Muscle layer of colon (tissue), 2 donors: ENCODE results near the gene PRKAB2.
"Not testable (repeated sequence)": the region's sequence is repeated elsewhere in the genome, so short reads cannot be mapped to it uniquely, and the experiment has no call there.

Experiments
- H3K27ac ChIP-seq: one replicate; pipeline ENCODE4 v1.7.0; 2013; ENCODE audit warnings: low read depth, mild to moderate bottlenecking, low read length, moderate library complexity
- H3K27me3 ChIP-seq, 2 donors: one replicate each; pipeline ENCODE4 v1.7.0; 2013; ENCODE audit warnings: low read length in 2 of 2, mild to moderate bottlenecking in 2 of 2; ENCODE audit not compliant: insufficient read depth in 2 of 2, control insufficient read depth in 1 of 2
- H3K36me3 ChIP-seq: one replicate; pipeline ENCODE4 v1.7.0; 2013; ENCODE audit warnings: mild to moderate bottlenecking, low read length; ENCODE audit not compliant: insufficient read depth
- H3K4me1 ChIP-seq: one replicate; pipeline ENCODE4 v1.7.0; 2013; ENCODE audit warnings: mild to moderate bottlenecking, low read length; ENCODE audit not compliant: insufficient read depth
- H3K4me3 ChIP-seq, 2 donors: one replicate each; pipeline ENCODE4 v1.7.0; 2013; ENCODE audit warnings: low read length in 2 of 2, low read depth in 1 of 2, mild to moderate bottlenecking in 1 of 2, moderate library complexity in 1 of 2
- H3K9ac ChIP-seq: one replicate; pipeline ENCODE4 v1.7.0; 2013; ENCODE audit warnings: low read length
- H3K9me3 ChIP-seq: one replicate; pipeline ENCODE4 v1.7.0; 2013; ENCODE audit warnings: mild to moderate bottlenecking, low read length
- donor health status: abdominal sarcoma.
- donor health status: Adenocarcinoma of cecum.

The PRKAB2 gene

DNA sequence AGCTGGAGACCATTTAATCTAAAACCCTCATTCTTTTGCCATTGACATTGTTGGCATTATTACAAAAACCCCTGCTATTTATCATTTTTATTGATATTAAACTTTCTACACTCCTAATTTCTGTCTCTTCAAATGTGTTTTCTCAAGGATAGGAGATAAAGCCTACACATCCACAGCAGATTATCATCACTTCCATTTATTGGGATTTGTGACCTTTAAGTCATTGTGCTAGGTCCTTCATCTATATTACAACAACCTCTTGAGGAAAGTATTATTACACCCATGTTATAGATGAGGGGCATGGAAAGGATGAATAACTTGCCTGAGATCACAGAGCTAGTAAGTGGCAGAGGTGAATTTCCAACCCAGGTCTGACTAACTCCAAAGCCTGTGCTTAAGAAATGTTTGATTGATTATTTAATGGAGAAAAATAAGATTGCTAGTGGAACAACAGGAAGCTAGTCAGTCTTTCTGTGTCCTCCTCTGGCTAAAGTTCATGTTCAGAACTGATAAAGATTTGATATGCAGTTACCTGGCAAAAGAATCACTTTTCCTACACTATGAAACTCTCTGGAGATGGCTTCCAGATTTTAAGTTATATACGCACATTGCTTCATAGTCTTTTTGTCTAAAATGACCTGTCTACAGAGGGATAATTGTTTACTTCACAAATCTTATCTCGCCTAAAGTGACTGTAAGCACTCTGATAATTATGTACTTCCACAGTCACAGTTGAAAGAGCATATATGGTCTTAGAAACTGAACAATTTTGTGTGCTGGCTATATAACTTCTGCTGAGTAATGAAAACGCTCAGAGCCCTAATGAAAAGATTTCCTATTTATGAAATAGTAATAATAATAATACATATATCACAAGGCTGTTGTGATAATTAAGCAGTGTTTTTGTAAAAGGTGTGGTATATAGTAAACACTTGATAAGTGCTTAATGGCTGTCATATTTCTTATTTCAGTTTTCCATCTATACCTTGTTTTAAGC is 37.9 kb upstream of the PRKAB2 start:
- no peaks in the 10 kb centered on the region for H3K9me3 ChIP-seq
- no peaks in the 10 kb centered on the region for H3K27me3 ChIP-seq
- H3K9ac ChIP-seq: no peak overlapping the region
- no peak overlapping the region for H3K4me3 ChIP-seq
- H3K27ac ChIP-seq: no peak overlapping the region
- no peaks in the 10 kb centered on the region for H3K36me3 ChIP-seq
- H3K4me1 ChIP-seq: no peaks in the 10 kb centered on the region

DNA sequence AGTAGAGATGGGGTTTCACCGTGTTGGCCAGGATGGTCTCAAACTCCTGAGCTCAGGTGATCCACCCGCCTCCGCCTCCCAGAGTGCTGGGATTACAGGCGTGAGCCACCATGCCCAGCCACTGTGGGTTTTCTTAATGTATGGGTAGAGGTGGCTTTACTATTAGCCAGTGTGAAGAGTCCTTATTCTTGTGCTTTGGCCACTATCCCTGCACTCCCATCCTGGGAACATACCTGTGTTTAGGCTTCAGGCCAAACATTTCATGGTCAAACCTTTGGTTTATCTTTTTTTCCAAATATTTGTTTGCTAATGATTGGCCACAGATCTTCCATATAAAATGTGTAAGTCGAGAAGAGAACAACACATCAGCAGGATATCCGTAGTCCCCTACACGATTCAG is 36.3 kb upstream of the PRKAB2 start:
- H3K27ac ChIP-seq: no peak overlapping the region
- H3K9me3 ChIP-seq: no peaks in the 10 kb centered on the region
- H3K27me3 ChIP-seq: no peaks in the 10 kb centered on the region
- H3K4me1 ChIP-seq: no peaks in the 10 kb centered on the region
- no peaks in the 10 kb centered on the region for H3K36me3 ChIP-seq
- no peak overlapping the region for H3K9ac ChIP-seq
- no peak overlapping the region for H3K4me3 ChIP-seq

DNA sequence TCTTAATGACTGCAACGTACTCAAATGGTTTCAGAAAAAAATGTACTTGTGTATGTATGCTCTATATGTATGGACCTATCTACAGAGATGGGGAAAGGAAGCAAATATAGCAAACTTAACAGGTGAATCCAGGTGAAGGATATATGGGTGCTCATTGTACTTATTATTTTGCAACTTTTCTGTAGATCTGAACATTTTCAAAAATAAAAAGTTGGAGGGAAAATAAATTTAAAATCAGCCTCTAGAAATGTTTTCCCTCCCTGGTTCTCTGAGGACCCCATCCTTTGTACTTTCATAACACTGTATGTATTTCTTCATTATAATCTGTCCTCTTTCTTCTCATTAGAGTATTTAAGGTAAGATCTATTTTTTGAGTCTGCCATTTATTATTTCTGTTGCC is 34.9 kb upstream of the PRKAB2 start:
- H3K27ac ChIP-seq: no peak overlapping the region
- H3K27me3 ChIP-seq: no peaks in the 10 kb centered on the region
- H3K4me3 ChIP-seq: no peak overlapping the region
- no peaks in the 10 kb centered on the region for H3K4me1 ChIP-seq
- H3K36me3 ChIP-seq: no peaks in the 10 kb centered on the region
- no peak overlapping the region for H3K9ac ChIP-seq
- H3K9me3 ChIP-seq: no peaks in the 10 kb centered on the region

- Histone ChIP-seq H3K4me3 (no peak overlapping the region), H3K27ac (no peak overlapping the region), H3K27me3 (no peaks in the 10 kb centered on the region), H3K4me1 (no peaks in the 10 kb centered on the region), H3K9ac (no peak overlapping the region), H3K9me3 (no peaks in the 10 kb centered on the region), H3K36me3 (no peaks in the 10 kb centered on the region)
Observed at GRCh38 chr1:147204080-147204479, 31.8 kb upstream of the PRKAB2 start.

GRCh38 chr1:147202576-147202975 is 30.3 kb upstream of the PRKAB2 start:
- Histone ChIP-seq H3K36me3 (no peaks in the 10 kb centered on the region), H3K4me1 (no peaks in the 10 kb centered on the region), H3K4me3 (no peak overlapping the region), H3K9ac (no peak overlapping the region), H3K9me3 (no peaks in the 10 kb centered on the region), H3K27me3 (no peaks in the 10 kb centered on the region), H3K27ac (no peak overlapping the region)

GRCh38 chr1:147201786-147202185 is 29.5 kb upstream of the PRKAB2 start:
- H3K4me1 ChIP-seq: no peaks in the 10 kb centered on the region
- H3K9me3 ChIP-seq: no peaks in the 10 kb centered on the region
- no peak overlapping the region for H3K9ac ChIP-seq
- no peaks in the 10 kb centered on the region for H3K27me3 ChIP-seq
- H3K36me3 ChIP-seq: no peaks in the 10 kb centered on the region
- H3K4me3 ChIP-seq: no peak overlapping the region
- H3K27ac ChIP-seq: no peak overlapping the region

GRCh38 chr1:147201276-147201675 is 29.0 kb upstream of the PRKAB2 start:
- H3K36me3 ChIP-seq: no peaks in the 10 kb centered on the region
- H3K27ac ChIP-seq: no peak overlapping the region

GRCh38 chr1:147197324-147197723 is 25.1 kb upstream of the PRKAB2 start:
- not testable (repeated sequence) for H3K27ac ChIP-seq, H3K4me1 ChIP-seq, H3K27me3 ChIP-seq

More at GRCh38 chr1:147201276-147201675, 29.0 kb upstream of the PRKAB2 start:
- H3K9me3 ChIP-seq: no peaks in the 10 kb centered on the region
- no peaks in the 10 kb centered on the region for H3K4me1 ChIP-seq
- H3K9ac ChIP-seq: no peak overlapping the region
- no peaks in the 10 kb centered on the region for H3K27me3 ChIP-seq
- no peak overlapping the region for H3K4me3 ChIP-seq

GRCh38 chr1:147189514-147189913 is 17.2 kb upstream of the PRKAB2 start:
- Histone ChIP-seq H3K9me3 (no peaks in the 10 kb centered on the region), H3K27me3 (no peaks in the 10 kb centered on the region), H3K27ac (no peak overlapping the region), H3K4me3 (no peak overlapping the region), H3K9ac (no peak overlapping the region), H3K4me1 (no peaks in the 10 kb centered on the region), H3K36me3 (no peaks in the 10 kb centered on the region)

More at GRCh38 chr1:147197324-147197723, 25.1 kb upstream of the PRKAB2 start:
- not testable (repeated sequence) for H3K36me3 ChIP-seq, H3K4me3 ChIP-seq, H3K9me3 ChIP-seq, H3K9ac ChIP-seq

DNA sequence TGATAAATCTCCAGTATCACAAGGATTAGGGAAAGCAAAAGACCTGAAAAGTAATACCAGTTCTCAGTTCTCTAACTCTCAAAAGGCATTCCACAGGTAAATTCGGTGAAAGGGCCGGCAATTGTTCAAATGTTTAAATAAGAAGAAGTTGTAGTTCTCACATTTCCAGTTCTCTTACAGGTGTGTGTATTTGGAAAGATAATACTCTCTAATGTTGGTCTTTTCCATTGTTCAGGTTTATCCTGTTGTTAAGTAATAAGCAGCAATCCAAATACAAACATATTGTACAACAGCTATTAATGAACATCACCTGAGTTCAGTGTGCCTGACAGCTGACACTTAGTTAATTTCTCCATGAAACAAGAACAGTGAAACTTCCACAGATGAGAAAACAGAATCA is 13.2 kb upstream of the PRKAB2 start:
- Histone ChIP-seq H3K4me1 (no peaks in the 10 kb centered on the region), H3K9ac (no peak overlapping the region), H3K4me3 (no peak overlapping the region), H3K36me3 (no peaks in the 10 kb centered on the region), H3K27me3 (no peaks in the 10 kb centered on the region), H3K9me3 (no peaks in the 10 kb centered on the region), H3K27ac (no peak overlapping the region)

DNA sequence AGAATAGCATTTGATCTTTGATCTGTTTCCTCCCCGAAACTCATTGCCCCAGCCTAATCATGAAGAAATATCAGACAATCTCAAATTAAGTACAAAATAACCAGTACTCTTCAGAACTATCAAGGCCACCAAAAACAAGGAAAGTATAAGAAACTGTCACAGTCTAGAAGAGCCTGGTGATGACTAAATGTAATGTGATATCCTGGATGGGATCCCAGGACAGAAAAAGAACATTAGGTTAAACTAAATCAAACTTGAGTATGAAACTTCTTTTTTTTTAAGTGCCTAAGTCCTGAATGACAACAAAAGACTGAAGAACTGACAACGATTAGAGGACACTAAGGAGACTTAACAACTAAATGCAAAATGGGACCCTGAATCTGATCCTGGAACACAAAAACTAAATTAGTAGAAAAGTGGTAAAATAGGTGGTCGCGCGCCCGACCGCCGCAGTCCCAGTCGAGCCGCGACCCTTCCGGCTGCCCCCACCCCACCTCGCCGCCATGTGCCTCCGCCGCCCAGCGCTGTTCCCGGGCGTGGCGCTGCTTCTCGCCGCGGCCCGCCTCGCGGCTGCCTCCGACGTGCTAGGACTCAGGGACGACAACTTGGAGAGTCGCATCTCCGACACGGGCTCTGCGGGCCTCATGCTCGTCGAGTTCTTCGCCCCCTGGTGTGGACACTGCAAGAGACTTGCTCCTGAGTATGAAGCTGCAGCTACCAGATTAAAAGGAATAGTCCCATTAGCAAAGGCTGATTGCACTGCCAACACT is 5.5 kb upstream of the PRKAB2 start:
- Histone ChIP-seq H3K27me3 (no peaks in the 10 kb centered on the region), H3K36me3 (no peaks in the 10 kb centered on the region), H3K9me3 (no peaks in the 10 kb centered on the region), H3K27ac (no peak overlapping the region), H3K9ac (no peak overlapping the region), H3K4me3 (no peak overlapping the region), H3K4me1 (peaks cover 11% of the 10 kb centered on the region)
